UCSD-AML1 (cell line): ENCODE data around the gene VSIG10L2.
A peak's percentile ranks its signal among the peaks of the same experiment; 100 is the strongest.
"Not testable (repeated sequence)": the region's sequence is repeated elsewhere in the genome, so short reads cannot be mapped to it uniquely, and the experiment has no call there.

Experiments used
- DNase-seq: peaks from one replicate; lab custom pipeline; 2025; ENCODE audit not compliant: unreplicated experiment; lab: John Stamatoyannopoulos, UW

VSIG10L2 gene

GRCh38 chr11:125945797-125946520 lies at the start of gene VSIG10L2:
Gene VSIG10L2, plus strand, starts transcription at chr11:125946044. Its CDS starts 12 bp downstream, at chr11:125946056.
- DNase-seq, result no peak

GRCh38 chr11:125901872-125902271 lies 44.0 kb upstream of the VSIG10L2 start:
- no peak for DNase-seq

DNA sequence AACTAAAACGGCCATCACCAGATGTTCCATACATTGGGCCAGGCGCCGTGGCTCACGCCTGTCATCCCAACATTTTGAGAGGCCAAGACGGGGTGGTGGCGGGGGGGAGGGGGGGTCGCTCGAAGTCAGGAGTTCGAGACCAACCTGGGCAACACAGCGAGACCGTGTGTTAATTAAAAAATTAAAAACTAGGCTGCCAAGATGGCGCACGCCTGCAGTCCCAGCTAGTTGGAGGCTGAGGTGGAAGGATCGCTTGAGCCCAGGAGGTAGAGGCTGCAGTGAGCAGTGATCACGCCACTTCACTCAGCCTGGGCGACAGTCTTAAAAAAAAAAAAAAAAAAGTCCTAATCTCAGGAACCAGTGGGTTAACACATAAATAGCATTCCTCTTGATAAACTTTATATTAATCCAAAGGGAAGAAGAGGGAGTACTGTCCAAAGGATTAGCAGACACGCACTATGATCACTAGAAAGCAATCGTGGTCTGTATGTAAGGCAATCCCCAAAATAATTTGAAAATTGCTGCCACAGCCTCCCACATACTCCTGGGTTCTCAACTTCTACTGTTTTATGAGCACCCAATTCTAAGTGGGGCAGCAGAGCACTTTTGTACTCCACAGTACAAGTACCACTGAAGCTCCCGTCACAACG lies 43.4 kb upstream of the VSIG10L2 start:
- no peak for DNase-seq

- peak; percentile 86 for DNase-seq
Observed at GRCh38 chr11:125902927-125903710, 42.7 kb upstream of the VSIG10L2 start, which contains the start of gene PUS3. Gene PUS3, minus strand, starts transcription at chr11:125903206. Its CDS starts 6,922 bp downstream, at chr11:125896284.

DNA sequence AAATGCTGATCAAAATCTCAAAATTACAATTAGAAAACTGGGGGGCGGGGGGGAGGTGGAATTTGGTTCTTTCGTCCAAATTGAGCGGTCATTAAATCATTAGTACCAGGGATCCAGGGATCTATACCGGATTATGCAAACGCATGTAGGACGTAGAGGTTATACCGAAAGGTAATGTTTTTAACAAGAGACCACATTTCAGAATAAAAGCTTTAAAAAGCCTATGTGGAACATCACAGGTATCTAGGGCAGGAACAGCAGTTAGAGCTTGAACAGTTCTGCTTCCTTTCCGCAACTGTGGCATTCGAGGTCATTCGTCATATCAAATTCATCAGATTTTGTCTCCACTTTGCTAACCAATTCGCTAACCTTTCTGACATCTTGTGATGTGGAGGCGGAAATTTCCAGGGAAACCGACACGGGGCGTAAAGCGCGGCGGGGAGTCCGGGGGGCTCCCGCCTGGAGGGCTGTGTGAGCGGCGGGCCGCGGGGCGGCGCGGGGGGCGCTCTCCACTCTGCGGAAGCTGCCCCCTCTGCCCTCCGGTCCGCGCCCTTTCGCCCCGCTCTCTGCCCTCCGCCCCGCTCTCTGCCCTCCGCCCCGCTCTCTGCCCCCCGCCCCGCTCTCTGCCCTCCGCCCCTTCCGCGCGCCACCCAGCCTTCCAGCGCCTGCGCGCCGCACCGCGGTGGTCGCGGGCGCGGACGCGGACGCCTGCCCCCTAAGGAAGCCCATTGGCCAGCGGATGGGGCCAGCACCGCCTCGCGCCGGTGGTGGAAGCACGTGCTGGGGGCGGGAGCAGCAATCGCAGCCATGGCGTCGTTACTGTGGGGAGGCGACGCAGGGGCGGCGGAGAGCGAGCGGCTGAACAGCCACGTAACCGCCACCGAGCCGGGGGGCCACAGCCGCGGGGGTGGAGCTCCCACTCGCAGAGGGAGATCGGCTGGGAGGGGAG lies 41.9 kb upstream of the VSIG10L2 start, which contains the start of gene DDX25:
Gene DDX25, plus strand, starts transcription at position 798 of the 949 bp plus-strand sequence. Its CDS starts 10 bp downstream, at position 808.
- DNase-seq, result no peak

DNA sequence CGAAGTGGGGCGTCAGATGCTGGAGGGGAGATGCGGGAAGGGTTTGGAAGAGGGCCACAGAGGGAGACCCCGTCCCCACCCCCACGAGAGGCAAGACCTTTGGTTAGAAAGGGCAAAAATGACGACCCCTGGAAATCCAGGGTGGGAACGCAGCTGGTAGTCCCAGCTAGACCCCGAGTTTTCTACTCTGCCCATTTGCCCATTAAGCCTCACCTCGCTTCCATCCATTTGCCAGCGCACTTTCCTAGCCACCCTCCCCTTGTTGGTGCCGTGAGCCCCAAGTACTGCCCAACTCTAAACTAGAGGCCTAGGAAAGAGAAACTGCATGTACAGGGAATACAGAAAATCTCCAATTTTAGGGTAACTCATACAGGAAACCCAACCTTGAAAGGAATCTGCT lies 41.2 kb upstream of the VSIG10L2 start:
- no peak for DNase-seq

GRCh38 chr11:125910226-125910849 lies 35.5 kb upstream of the VSIG10L2 start:
- no peak for DNase-seq

- not testable (repeated sequence) for DNase-seq
Observed at GRCh38 chr11:125914601-125915000, 31.2 kb upstream of the VSIG10L2 start.

- no peak for DNase-seq
Observed at GRCh38 chr11:125916683-125917347, 29.0 kb upstream of the VSIG10L2 start.

GRCh38 chr11:125918140-125918840 lies 27.6 kb upstream of the VSIG10L2 start:
- DNase-seq, result no peak

GRCh38 chr11:125921042-125921441 lies 24.8 kb upstream of the VSIG10L2 start:
- no peak for DNase-seq

GRCh38 chr11:125922156-125922555 lies 23.7 kb upstream of the VSIG10L2 start:
- no peak for DNase-seq

DNA sequence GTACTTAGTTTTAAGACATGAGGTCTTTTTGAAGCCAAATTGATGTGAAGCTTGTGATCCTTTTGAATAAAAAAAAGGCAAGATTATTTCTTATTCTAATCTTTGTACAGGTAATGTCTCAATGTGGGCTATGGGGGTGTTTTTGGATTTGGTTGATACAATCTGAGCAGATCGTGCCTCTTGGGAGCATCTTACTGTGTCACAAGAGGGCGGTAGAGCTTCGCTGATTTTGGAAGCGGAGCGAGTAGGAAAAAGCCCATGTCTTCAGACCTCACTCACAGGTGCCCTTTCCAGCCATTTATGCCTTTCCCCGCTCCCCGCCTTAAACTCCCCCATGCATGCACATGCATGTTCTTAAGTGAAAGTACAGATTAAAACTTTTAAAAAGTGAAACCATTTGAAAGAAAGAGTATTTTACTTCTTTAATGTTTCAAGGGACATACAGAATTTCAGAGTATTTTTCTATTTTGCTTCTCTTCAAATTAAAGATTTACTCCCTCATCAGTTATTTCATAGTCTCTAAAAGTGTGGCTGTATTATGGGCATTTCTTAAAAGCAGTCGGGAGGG lies 22.7 kb upstream of the VSIG10L2 start:
- DNase-seq, result peak; percentile 46

- DNase-seq, result no peak
Observed at GRCh38 chr11:125923633-125924032, 22.2 kb upstream of the VSIG10L2 start.

- DNase-seq, result no peak
Observed at GRCh38 chr11:125924384-125925007, 21.3 kb upstream of the VSIG10L2 start.

DNA sequence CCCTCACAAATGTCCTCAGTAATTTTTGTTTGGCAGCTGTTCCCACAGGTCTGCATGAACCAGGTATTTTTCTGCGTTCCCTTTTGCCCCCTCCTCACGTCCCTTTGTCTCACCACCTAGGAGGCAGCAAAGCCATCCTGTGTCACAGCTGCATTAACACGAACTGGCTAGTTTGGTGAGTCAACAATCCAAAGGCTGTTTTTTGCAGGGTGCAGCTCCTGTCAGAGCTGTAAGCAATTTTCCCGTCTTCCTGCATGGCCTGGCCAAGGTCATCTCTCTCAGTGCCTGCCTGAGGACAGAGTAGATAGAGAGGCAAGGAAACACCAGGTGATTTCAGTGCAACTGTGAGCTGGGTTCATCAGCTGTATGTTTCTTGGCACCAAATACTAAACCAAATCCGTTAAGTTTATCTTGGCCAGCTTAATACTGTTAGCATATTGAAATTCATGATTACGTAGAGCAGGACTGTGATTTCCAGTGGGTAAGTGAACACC lies 20.6 kb upstream of the VSIG10L2 start:
- no peak for DNase-seq

GRCh38 chr11:125925804-125926203 lies 20.0 kb upstream of the VSIG10L2 start:
- DNase-seq, result no peak

GRCh38 chr11:125926682-125927081 lies 19.2 kb upstream of the VSIG10L2 start:
- no peak for DNase-seq
